M059J (cell line): ENCODE results near the gene TMEM179. TPM values are rescaled to one million over a fixed set of nuclear protein-coding genes. Genes with fewer than 3 reads are reported as not detected.

Experiments used
- DNase-seq: peaks from one replicate; pipeline ENCODE4 v3.0.0-alpha.2; 2012; ENCODE audit warnings: low read depth
- total RNA-seq: library from RNA; depleted of rRNA; stranded (reverse); fragments of >200 nt; shearing (Covaris generic); gene quantifications from 2 replicates; pipeline ENCODE4 v1.2.3, GENCODE V29; 2014

The TMEM179 gene
- total RNA-seq, 1 experiment from 2014 or later = 0.49 TPM

DNA sequence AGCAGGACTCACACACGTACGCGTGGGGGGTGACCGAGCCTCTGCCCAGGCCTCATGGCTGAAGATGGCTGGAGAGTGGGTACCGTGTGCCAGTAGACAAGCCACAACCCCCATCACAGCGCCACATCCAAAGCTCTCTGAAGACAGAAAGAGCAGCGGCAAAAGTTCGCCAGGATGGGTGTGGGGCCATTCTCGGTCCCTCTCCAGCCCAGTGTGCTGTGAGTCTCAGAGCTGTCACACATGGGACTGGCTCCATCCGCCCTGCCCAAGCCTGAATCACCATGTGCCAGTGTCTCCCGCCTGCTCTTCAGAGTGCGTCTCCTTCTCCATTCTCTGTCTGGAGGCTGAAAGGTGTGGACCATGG lies 5.7 kb downstream of the TMEM179 start:
- DNase-seq = no peak

DNA sequence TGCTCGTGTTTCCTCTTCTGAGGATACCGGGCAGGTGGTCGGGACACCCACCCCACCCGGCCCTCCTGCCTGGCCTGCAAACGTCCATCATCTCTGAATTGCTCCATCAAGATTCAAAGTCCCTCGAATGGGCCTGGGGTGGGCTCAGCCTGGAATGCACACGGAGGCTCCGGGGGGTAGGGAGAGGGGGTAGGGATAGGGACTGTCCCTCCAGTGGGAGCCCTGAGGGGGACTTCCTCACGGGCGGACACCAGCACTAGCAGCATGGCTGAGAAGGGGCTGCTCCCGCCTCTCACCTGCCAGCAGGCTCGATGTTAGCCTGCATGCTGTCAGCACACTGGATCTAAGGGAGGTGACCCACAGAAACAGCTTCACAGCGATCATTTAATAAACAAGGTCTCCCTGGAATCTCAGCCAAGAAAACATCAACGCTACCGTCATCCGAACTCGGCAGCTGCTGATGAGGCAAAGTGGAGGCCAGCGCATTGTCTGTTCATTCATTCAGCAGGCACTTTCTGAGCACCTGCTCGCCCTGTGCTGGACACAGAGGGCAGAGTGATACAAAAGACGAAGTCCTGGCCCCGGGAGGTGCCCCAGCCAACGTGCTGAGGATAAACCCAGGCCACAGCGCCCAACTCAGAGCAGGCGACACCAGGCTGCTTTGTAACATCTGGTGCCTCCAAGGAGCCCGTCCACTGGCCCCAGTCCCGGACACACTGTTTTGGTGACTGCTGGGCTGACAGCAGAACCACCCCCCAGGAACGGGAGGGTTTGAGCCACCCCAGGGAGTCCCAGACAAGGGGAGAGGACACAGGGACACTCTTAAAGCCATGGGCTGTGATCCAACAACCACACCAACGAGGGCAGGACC lies 6.3 kb downstream of the TMEM179 start:
- DNase-seq = no peak

DNA sequence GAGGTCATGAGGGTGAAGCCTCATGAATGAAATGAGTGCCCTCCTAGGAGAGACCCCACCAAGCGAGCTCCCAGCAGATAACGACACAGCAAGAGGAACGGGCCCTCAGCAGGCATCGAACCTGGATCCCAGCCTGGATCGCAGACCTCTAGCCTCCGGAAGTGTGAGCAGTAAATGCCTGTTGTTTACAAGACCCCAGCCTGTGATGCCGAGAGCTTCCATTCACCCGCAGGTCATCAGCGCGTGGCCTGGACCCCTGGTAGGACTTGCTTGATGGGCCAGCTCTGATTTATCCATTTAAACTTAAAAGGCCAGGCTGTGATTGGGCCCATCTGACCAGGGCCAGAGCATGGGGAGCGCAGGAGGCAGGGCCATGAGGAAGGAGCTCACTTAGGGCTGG lies 7.0 kb downstream of the TMEM179 start:
- DNase-seq = no peak

DNA sequence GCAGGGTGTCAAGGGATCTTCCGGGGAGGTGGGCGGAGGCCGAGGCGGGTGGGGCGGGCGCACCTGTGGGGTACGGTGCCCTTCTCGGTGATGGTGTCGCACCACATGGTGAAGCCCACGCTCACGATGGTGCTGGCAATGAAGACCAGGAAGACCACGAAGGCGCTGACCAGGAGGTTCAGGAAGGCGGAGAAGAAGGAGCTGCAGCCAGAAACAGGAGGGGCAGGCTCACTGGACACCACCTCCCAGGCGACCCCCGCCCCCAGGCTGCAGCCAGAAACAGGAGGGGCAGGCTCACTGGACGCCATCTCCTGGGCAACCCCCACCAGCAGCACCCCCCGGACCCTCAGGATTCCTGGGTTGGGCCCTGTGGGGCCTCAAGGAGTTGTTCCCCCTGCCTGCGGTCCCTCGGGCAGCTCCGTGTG lies 7.6 kb downstream of the TMEM179 start:
- no peak for DNase-seq

DNA sequence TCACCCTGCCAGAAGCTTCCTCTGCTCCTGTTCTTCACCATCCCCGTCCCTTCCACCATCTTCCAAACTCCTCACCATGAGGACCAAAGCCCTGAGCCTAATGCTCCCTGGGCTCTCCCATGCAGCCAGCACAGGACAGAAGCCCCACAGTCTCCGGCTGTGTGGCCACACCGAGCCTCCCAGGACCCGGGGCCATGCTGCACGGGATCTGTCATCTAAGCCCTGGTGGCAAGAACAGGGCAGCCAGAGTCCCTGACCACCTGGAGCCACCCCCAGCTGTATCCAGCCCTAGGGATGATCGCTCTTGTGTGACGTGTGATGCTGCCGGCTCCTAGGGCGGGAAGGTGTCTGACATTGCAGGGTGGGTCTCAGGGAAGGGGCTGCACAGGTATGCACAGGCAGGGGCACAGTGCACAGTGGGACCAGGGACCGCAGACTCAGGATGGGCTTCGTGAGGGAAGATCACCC lies 8.1 kb downstream of the TMEM179 start:
- no peak for DNase-seq

DNA sequence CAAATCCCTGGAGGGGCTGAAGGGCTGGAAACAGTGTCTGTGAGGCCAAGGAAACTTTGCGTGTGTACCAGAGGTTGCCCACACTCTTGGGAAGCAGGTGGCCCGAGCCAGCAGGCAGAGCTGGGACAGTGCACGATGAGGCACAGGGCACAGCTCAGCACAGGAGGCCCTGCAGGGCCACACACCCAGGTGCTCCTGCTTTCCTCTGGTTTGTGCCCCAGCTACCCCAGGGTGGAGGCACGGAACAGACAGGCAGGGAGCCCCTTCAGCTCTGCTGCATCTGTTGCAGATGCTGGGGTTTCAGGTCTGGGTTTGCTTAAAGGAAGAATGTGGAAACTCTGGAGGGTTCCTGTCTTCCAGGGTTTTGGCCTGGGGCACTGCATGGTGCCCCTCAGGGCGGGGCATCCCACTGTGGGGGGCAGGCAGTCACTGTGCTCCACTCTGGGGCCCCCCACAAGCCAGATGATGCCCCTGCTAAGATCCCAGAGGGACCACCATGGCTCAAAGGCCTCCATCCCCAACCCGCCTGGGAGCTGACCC lies 8.6 kb downstream of the TMEM179 start:
- DNase-seq = no peak

DNA sequence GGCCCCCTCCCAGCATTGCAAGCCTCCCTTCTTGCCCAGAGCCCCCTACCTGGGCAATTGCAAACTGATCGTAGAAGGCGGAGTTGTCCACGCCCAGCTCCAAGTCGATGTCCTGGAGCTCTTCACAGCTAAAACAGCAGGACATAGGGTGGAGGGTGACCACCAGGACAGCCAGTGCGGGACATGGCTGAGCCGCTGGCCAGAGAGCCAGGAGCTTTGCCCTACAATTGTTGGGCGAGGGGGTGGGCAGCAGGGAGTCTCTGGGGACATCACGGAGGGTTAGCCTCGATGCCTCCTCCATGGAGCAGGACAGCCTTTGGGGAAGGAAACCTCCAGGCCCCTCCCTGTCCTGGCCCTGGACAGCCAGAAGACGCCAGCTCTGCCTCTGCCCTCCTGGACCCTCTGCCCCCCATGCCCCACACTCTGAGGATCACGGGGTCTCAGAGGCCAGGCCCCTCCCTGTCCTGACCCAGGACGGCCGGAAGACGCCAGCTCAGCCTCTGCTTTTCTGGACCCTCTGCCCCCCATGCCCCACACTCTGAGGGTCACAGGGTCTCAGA lies 9.4 kb downstream of the TMEM179 start:
- DNase-seq = no peak

DNA sequence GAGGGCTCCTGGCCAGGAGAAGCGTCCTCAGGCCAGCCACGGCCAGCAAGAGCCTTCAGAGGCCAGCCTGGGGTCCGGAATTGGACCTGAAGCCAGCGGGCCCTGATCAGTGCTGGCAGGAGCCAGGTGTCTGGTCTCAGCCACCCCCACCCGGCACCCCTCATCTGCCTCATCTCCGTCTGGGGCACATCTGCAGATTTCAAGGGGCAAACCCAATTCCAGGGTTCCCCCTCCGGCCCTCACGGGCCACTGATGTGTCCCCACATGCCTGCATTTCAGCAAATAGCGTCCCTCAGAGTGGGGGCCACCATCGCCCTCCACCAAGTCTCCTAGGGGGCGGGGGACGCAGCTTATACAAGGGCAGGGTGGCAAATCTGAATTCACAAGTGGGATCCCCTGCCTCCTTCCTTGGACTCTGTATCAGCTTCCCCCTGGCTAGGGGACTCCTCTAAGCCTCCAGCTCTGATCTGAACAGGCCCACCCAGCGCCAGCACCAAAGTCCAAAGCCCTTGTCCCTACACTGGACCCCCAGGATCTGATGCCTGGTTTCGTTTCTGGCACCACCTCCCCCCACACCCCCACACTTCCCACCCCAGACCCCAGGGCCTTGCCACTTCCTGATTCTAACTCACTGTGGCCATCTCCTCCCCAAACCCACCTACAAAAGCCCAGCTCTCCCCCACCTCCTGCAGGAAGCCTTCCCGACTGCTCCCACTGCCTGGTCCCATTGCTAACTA lies 10.1 kb downstream of the TMEM179 start:
- no peak for DNase-seq

DNA sequence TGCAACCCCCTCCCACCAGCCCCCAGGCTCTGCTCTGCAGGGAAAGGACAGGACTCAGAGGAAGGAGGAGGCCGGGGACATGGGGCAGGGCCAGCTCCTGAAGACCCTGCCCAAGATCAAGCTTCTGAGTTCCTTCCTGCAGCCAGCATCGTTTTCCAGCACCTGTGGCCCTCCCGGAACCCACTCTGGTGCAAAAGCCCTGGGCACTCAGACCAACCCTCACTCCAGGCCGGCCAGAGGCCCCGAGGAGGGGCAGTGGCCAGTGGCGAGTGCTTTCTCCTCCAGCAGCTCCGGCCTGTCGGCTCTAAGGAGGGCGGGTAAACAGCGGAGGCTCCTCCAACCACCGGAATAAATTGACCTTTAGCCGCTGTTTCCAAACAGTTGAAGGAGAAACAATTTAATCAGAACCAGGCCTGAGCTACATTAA lies 10.8 kb downstream of the TMEM179 start:
- no peak for DNase-seq

DNA sequence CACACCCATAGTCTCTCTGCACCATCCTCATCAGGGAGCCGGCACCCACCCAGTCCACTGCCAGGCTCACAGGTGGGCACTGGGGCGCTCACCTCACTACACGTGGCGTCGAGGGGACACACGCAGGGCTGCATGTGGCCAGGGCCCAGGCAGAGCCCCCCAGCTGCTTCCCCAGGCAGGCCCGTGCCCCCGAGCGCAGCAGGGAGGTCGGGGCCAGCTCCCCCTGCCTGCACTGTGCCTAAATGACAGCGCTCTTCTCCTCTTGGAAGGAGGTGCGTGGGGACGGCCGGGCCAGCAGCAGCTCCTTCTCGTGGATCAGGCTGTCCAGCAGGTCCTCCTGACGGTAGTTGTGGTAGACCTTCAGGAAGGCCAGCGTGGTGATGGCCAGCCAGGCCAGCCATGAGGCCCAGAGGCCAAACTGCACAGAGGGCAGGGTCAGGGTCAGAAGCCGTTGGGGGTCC lies 11.3 kb downstream of the TMEM179 start:
- DNase-seq = no peak

DNA sequence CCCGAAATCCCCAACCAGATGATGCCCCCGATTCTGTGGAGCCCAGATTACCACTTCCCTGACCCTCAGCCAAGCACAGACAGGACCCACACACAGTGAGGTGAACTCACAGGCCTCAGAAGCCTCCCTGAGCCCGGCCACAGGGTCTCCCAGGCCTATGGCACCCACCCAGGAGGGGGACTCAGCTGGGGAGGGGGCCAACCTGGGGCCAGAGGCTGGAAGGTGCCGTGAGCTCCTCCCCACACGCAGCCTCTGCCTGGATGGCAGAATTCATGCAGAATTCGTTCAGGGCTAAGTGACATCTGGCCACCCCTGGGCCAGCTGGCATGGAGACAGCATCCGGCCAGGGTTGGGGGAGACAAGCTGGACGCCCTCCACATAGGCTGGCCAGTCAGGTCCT lies 11.8 kb downstream of the TMEM179 start:
- no peak for DNase-seq

DNA sequence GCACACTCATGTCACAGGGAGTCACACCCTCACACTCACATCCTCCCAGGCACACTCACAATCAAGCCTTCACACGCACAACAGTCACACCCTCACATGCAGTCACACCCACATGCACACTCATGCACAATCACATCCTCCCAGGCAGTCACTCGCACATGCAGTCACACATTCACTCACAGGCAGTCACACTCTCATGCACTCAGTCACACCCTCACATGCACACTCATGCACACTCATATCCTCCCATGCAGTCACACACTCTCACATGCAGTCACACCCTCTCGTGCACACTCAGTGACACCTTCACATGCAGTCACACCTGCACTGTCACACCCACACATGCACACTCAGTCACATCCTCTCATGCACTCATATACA lies 12.3 kb downstream of the TMEM179 start:
- DNase-seq = no peak

DNA sequence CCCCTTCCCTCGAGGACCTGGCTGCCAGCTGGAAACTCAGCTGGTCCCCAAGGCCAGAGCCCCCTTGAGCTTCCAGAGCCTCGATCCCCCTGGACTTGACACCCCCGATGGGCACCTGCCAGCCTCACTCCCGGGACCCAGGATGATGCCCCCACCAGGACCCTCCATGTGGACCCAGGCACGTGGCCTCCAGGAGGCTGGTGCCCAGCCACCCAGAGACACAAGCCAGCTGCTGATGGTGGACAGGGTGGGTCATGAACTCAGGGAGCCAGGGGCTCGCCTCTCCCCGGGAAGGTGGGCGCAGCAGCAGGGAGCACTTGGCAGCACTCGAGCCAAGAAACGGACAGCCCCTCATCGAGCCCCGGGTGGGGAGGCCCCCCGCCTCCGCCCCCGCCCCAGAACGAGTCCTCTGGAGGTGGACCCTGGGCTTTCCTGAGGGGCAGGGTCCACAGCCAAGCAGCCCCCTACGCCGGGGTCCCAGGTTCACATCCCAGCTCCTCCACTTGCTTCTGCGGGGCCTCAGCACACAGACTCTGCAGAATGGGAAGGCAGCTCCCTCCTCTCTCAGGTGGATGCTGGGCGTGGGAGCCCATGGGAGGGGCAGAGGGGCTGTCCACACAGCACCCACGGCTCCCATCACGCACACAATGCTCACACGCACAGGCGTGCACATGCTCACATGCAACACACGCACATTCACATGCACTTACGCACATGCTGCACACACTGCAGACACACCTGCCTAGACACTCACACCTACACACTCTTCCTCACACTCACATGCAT lies 12.9 kb downstream of the TMEM179 start:
- no peak for DNase-seq

DNA sequence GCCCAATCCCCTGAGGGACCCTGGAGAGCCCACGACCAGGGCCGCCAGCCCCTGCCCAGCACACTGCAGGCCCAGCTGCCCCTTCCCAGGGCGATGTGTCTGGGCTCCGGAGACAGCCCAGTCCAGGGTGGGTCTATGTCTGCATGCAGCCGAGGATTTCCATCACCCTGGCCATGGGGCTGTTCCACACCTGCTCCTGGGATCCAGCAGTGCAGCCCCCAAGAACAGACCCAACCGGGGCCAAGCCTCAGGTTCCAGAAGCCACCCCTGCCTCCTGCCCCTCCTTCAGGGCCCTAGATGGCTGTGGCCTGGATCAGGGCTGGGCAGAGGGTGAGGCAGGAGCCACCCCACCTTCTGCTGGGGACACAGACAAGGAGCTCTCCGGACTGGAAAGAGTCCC lies 13.5 kb downstream of the TMEM179 start:
- no peak for DNase-seq

DNA sequence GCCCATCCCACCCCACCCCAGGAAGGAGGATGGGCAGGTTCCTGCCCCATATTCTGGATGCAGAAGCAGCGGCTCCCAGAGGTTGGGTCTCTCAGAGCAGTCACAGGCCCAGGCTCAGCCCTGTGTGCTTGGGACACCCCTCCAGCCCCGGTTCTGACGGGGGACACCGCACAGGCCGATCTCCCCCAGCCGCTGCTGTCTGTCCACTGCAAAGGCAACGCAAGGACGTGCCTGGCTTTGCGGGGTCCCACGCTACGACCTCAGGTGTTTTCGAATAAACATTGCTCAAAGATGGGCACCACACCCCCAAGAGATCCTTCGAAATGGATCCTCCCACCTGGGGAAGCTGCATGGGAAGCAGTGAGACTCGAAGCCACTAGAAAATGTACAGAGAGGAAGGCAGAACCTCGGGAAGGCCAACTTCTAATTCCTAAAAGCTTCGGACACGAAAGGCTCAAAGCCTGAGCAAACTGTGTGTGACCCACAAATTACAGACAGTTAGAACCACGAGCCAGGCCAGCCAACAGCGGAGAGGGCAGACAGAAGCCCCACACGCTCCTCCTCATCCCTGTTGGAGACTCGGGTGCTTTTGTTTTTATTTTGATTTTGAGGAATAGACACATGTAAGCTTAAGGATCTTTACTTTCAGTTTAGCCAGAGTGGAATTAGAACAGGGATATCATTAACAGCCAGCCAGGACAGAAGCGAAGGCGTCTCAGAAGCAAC lies 14.2 kb downstream of the TMEM179 start:
- DNase-seq = no peak

DNA sequence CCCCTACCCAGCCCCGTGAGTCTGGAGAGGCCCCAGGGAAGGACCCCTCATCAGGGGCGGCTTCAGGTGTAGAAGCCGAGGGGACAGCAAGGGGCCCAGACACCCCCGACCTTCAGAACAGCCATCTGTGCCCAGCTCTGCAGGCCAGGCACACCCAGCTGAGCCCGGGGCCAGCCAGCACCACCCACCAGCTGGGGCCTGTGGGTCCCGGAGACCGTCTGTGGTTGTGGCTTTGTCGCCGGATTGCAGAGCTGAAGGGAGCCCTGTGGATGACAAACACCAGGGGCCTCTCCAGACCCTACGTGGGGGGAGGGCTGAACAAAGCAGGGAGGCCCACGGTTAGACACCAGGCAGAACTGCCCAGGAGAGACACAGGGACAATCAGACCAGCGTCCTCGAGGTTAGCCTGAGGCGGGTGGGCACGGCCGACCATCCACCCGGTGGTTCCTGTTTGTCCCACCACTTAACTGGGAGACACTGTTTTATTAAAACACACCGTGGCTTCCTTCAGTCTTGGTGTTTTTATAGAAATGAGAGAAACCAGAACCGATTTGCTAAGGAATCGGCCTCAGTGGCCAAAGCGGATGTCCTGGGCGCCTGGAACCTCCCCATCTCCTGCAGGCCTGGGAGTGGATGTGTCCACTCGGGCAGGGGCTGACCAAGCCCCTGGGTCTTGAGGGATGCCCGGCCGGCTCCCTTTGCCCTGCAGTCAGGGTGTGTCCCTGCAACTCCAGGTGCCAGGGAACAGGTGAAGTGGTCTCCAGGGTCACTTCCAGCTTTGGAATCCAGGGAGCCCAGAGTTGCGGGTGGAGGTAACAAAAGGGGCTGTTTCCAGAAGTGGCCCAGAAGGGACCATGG lies 15.0 kb downstream of the TMEM179 start:
- no peak for DNase-seq

DNA sequence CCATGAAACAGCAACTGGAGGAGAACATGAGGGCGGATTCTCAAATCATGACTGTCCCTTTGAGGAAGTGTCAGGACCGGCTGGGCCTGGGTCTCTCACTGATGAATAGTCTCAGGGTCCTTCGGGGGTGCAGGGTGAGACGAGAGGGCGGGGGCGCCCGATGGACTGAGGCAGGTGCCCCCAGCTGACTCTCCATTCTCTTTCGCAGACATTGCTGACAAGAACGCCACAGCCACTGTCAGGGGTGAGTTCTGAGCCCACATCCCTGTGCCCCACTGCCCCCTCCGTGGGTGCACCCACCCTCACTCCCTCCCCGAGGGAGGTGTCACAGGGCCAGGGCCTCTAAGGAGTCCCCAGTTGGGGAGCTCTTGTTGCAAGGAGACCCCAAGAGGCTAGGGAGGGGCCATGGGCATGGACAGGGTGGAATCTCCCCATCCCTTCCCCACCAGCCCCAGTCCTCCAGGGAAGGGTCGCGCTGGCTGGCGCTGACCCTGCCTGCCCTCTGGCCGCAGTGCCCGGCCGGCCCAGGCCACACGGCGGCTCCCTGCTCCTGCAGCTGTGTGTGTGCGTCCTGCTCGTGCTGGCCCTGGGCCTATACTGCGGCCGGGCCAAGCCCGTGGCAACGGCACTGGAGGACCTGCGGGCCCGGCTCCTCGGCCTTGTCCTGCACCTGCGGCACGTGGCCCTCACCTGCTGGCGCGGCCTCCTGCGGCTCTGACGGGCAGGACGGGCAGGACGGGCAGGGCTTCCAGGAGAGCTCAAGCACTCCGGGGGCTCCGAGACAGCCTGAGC lies 16.3 kb downstream of the TMEM179 start:
- no peak for DNase-seq

DNA sequence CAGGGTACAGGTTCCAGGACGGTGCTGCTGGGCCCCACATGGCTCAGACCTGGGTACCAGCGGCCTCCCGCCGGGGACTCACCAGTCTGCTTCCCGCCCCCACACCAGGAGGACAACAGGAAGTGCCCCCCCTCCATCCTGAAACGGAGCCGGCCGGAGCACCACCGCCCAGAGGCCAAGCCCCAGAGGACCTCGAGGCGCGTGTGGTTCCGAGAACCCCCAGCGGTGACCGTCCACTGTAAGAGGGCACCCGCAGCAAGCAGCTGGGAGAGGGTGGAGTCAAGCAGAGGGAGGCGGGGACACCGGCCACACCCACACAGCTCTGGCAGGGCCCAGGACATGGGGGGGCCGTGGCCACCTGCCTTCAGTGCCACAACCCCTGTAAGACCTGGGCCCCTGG lies 16.9 kb downstream of the TMEM179 start:
- no peak for DNase-seq
